ENCODE results near the gene DNAL4. TPM values are rescaled to one million over a fixed set of nuclear protein-coding genes. Genes with fewer than 3 reads are reported as not detected.
A peak's percentile ranks its signal among the peaks of the same experiment; 100 is the strongest.

DNAL4 gene
- polyA plus RNA-seq, 4 donors, result 9.2 to 17.4 (median 12.8) TPM

DNA sequence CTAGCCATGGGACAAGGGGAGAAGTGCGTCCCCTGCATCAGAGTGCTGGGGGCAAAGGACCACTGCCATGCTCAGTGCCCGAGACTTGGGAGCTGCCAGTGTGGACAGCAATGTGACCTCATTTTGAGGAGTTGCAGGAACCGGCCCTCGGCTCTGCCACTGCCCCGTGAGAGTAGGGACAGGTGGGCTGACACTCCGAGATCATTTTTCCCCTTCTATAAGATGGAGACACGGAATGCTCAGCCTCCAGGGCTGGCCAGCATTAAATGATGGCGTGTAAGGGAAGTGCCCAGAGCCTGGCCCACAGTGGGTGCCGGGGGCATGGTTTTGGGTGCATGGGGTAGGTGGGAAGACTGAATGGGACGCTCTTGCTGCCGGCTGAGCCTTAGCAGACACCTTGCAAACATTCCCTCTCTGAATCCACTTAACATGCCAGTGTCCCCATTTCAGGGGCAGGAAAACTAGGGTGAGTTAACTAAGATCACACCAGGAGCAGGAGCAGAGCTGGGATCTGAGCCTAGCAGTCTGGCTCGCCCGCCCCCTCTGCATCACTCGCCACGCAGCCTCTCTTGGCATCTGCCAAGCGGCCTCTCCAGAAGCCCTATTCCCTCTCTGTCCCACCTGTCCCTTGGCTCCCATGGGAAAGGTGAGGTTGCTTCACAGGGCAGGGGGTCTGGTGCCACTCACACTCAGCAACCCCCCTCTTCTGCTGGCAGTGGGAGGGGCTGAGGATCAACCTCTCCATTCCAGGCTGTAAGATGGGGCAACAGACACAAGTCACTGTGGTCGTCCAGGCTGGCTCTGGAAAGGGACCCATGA is 36.3 kb upstream of the DNAL4 start:
- no peak for FAIRE-seq
- 82 to 87% (median 83%) methylated on average over 17 of the region's 17 CpGs for WGBS, 3 donors

DNA sequence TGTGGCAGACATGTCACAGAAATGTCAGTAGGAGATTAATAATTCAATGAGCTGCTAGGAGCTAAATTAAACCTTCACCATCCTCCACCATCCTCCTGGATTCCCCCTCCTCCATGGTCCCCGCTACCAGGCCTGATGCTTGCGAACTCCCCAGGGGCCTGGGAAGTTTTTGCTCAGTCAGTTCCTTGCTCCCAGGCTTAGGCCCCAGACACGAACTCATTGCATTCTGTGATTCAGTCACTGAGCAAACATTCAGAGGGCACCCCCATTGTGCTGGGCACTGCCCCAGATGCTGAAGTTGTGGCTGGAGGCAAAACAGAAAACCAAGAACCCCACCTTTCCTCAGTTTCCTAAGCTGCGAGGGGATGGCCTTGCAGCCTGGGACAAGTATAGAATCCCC is 35.5 kb upstream of the DNAL4 start:
- no peaks in the 10 kb centered on the region for H3K4me1 ChIP-seq (ENCODE audit: control insufficient read depth in 3 of 3, insufficient read depth in 2 of 3, low read depth in 1 of 3, low read length in 2 of 3)
- FAIRE-seq, result no peak
- 75 to 82% (median 78%) methylated on average over 4 of the region's 4 CpGs for WGBS, 3 donors
- no peak for DNase-seq
- no peaks in the 10 kb centered on the region for H3K27me3 ChIP-seq (ENCODE audit: control insufficient read depth in 3 of 3, insufficient read depth in 3 of 3, low read length in 3 of 3)
- H3K9me3 ChIP-seq (ENCODE audit: control insufficient read depth in 2 of 2, insufficient read depth in 1 of 2, low read depth in 1 of 2, low read length in 1 of 2), result no peaks in the 10 kb centered on the region
- H3K4me3 ChIP-seq (ENCODE audit: low read depth in 1 of 3, low read length in 3 of 3), result no peak overlapping the region
- H3K36me3 ChIP-seq (ENCODE audit: control insufficient read depth in 3 of 3, insufficient read depth in 2 of 3, low read depth in 1 of 3, low read length in 3 of 3), result no peaks in the 10 kb centered on the region
- H3K27ac ChIP-seq (ENCODE audit: low read depth in 1 of 3, low read length in 2 of 3), result no peak overlapping the region

More for the DNA sequence above, 36.3 kb upstream of the DNAL4 start:
- no peaks in the 10 kb centered on the region for H3K4me1 ChIP-seq (ENCODE audit: control insufficient read depth in 3 of 3, insufficient read depth in 2 of 3, low read depth in 1 of 3, low read length in 2 of 3)
- H3K9me3 ChIP-seq (ENCODE audit: control insufficient read depth in 2 of 2, insufficient read depth in 1 of 2, low read depth in 1 of 2, low read length in 1 of 2), result no peaks in the 10 kb centered on the region
- H3K27me3 ChIP-seq (ENCODE audit: control insufficient read depth in 3 of 3, insufficient read depth in 3 of 3, low read length in 3 of 3), result no peaks in the 10 kb centered on the region
- H3K36me3 ChIP-seq (ENCODE audit: control insufficient read depth in 3 of 3, insufficient read depth in 2 of 3, low read depth in 1 of 3, low read length in 3 of 3), result no peaks in the 10 kb centered on the region
- H3K27ac ChIP-seq (ENCODE audit: low read depth in 1 of 3, low read length in 2 of 3), result no peak overlapping the region
- H3K4me3 ChIP-seq (ENCODE audit: low read depth in 1 of 3, low read length in 3 of 3), result no peak overlapping the region
- DNase-seq, result no peak

DNA sequence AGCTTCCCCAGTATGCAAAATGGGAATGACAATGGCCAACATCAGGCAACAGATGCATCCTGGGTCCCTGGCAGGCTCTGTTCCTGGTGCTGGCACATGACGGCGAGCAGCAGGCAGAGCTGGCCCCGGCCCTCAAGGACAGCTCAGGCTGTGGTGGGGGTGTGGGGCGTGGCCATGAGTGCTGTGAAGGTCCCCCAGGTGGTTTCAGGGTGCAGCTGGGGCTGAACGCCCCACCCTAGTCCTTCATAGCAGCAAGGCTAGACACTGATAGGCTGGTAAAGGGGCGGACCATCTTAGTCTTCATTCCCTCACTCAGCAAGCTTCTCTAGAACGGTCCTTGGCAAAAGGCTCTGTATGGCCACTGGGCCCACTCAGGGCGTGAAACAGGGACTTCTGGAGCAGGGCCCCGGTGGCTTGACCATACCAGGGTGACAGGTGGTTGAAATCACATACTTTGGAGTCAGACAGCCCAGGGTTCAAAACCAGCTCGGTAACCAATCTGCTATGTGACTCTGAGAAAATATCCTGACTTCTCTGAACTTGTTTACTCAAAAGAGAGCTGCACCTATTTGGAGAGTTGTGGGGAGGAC is 34.8 kb upstream of the DNAL4 start:
- Histone ChIP-seq H3K27ac (ENCODE audit: low read depth in 1 of 3, low read length in 2 of 3) (no peak overlapping the region), H3K36me3 (ENCODE audit: control insufficient read depth in 3 of 3, insufficient read depth in 2 of 3, low read depth in 1 of 3, low read length in 3 of 3) (no peaks in the 10 kb centered on the region), H3K4me3 (ENCODE audit: low read depth in 1 of 3, low read length in 3 of 3) (no peak overlapping the region), H3K9me3 (ENCODE audit: control insufficient read depth in 2 of 2, insufficient read depth in 1 of 2, low read depth in 1 of 2, low read length in 1 of 2) (no peaks in the 10 kb centered on the region), H3K4me1 (ENCODE audit: control insufficient read depth in 3 of 3, insufficient read depth in 2 of 3, low read depth in 1 of 3, low read length in 2 of 3) (no peaks in the 10 kb centered on the region), H3K27me3 (ENCODE audit: control insufficient read depth in 3 of 3, insufficient read depth in 3 of 3, low read length in 3 of 3) (no peaks in the 10 kb centered on the region)
- DNase-seq (no peak), FAIRE-seq (no peak)
- WGBS, 3 donors, result 74 to 82% (median 75%) methylated on average over 10 of the region's 10 CpGs

DNA sequence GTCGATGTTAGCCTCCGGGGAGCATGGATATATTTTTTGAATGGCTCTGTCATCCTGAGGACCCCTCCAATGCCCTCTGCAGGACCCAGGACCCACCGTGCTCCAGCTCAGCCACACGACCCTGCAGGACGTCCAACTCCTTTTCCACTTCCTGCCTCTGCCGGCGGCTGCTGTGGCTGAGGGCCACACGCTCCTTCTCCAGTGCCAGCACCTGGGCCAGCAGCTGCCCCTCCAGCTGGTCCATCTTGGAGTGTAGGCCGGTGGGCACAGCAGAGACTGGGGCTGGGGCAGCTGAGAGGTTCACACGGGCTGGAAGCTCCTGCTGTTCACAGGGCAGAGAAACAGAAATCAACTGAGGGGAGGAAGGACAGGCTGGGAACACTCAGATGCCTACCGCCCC is 34.2 kb upstream of the DNAL4 start:
- Histone ChIP-seq H3K9me3 (ENCODE audit: control insufficient read depth in 2 of 2, insufficient read depth in 1 of 2, low read depth in 1 of 2, low read length in 1 of 2) (no peaks in the 10 kb centered on the region), H3K27me3 (ENCODE audit: control insufficient read depth in 3 of 3, insufficient read depth in 3 of 3, low read length in 3 of 3) (no peaks in the 10 kb centered on the region), H3K36me3 (ENCODE audit: control insufficient read depth in 3 of 3, insufficient read depth in 2 of 3, low read depth in 1 of 3, low read length in 3 of 3) (no peaks in the 10 kb centered on the region), H3K4me1 (ENCODE audit: control insufficient read depth in 3 of 3, insufficient read depth in 2 of 3, low read depth in 1 of 3, low read length in 2 of 3) (no peaks in the 10 kb centered on the region), H3K4me3 (ENCODE audit: low read depth in 1 of 3, low read length in 3 of 3) (no peak overlapping the region), H3K27ac (ENCODE audit: low read depth in 1 of 3, low read length in 2 of 3) (no peak overlapping the region)
- FAIRE-seq, result no peak
- 67 to 68% (median 68%) methylated on average over 11 of the region's 11 CpGs for WGBS, 3 donors
- DNase-seq, result no peak

DNA sequence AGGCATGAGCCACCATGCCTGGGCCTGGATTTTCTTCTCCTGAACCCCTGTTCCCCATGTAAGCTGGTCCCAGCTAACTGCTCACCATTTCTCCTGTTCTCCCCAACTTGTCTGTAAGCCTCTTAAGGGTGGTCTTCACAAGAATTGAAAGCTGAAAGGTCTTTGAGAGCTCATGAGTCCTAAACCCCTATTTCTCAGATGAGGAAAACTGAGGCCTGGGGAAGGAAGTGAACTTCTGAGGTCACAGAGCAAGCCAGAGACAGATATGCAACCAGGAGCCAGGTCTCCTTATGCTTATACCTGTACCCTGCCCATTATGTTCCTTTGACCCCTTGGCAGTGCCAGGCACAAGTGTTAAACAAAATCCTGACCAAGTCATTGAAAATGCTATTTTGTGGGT is 33.6 kb upstream of the DNAL4 start:
- no peaks in the 10 kb centered on the region for H3K27me3 ChIP-seq (ENCODE audit: control insufficient read depth in 3 of 3, insufficient read depth in 3 of 3, low read length in 3 of 3)
- H3K27ac ChIP-seq (ENCODE audit: low read depth in 1 of 3, low read length in 2 of 3), result no peak overlapping the region
- H3K4me1 ChIP-seq (ENCODE audit: control insufficient read depth in 3 of 3, insufficient read depth in 2 of 3, low read depth in 1 of 3, low read length in 2 of 3), result no peaks in the 10 kb centered on the region
- FAIRE-seq, result no peak
- no peak for DNase-seq
- H3K36me3 ChIP-seq (ENCODE audit: control insufficient read depth in 3 of 3, insufficient read depth in 2 of 3, low read depth in 1 of 3, low read length in 3 of 3), result peaks cover 0 to 3% (median 0%) of the 10 kb centered on the region in 3 donors
- no peak overlapping the region for H3K4me3 ChIP-seq (ENCODE audit: low read depth in 1 of 3, low read length in 3 of 3)
- H3K9me3 ChIP-seq (ENCODE audit: control insufficient read depth in 2 of 2, insufficient read depth in 1 of 2, low read depth in 1 of 2, low read length in 1 of 2), result no peaks in the 10 kb centered on the region

DNA sequence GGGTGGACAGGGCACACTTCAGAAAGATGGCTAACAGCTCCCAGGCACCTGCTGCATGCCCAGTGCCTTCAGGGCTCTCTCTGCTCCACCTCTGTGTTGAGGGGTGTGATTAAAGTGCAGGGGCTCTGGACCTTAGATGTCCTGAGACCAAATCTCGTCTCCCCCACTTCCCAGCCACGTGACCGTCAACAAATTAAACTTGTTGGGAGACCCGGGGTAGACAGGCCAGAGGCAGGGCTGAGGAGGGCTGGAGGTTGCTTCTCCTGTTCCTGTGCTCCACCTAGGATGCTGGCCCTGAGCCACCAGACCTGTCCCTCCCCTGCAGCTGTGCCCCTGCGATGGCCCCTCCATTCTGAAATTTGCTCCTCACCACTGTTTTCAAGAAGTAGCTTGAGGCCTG is 32.9 kb upstream of the DNAL4 start:
- DNase-seq, result no peak

DNA sequence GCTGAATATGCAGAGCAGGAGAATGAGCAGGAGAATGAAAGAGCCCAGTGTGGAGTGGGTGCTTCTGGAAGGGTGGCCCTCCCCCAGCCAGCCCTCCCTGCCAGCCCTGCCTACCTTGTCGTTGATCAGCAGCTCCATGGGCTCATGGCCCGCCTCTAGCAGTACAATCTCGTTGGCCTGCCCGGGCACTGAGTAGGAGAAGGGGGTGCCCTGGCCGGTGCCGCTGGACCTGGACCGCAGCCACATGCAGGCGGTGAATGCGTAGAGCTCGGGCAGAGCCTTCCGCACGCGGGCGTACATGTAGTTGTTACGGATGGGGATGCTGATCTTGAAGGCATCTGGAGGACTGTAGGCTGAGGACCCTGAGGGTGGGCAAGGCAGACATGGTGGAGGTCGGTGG is 32.4 kb upstream of the DNAL4 start:
- no peak for FAIRE-seq

More for the DNA sequence above, 32.9 kb upstream of the DNAL4 start:
- H3K27me3 ChIP-seq (ENCODE audit: control insufficient read depth in 3 of 3, insufficient read depth in 3 of 3, low read length in 3 of 3), result no peaks in the 10 kb centered on the region
- no peak for FAIRE-seq
- no peak overlapping the region for H3K27ac ChIP-seq (ENCODE audit: low read depth in 1 of 3, low read length in 2 of 3)
- no peak overlapping the region for H3K4me3 ChIP-seq (ENCODE audit: low read depth in 1 of 3, low read length in 3 of 3)
- H3K4me1 ChIP-seq (ENCODE audit: control insufficient read depth in 3 of 3, insufficient read depth in 2 of 3, low read depth in 1 of 3, low read length in 2 of 3), result no peaks in the 10 kb centered on the region
- H3K36me3 ChIP-seq (ENCODE audit: control insufficient read depth in 3 of 3, insufficient read depth in 2 of 3, low read depth in 1 of 3, low read length in 3 of 3), result peaks cover 0 to 3% (median 0%) of the 10 kb centered on the region in 3 donors
- 50 to 74% (median 64%) methylated on average over 5 of the region's 5 CpGs for WGBS, 3 donors
- no peaks in the 10 kb centered on the region for H3K9me3 ChIP-seq (ENCODE audit: control insufficient read depth in 2 of 2, insufficient read depth in 1 of 2, low read depth in 1 of 2, low read length in 1 of 2)

DNA sequence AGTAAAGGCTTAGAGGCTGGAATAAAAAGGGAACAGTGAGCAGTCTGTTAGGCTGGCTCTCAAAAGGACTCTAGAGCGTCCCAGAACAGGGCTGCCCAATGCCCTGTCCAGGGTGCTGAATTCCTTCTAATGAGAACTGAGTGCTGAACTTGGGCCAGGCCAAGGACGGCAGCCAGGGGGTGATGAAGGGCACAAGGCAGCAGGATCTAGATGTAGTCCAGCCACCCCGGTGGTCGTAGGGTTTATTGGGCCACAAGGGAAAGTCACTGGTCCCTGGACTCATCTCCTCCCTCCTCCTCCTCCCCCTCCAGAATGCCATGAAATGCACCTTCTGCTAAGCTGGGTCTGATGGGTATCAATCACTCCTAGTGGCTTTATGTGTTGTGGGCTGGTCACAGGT is 30.6 kb upstream of the DNAL4 start:
- no peaks in the 10 kb centered on the region for H3K4me1 ChIP-seq (ENCODE audit: control insufficient read depth in 3 of 3, insufficient read depth in 2 of 3, low read depth in 1 of 3, low read length in 2 of 3)
- no peak overlapping the region for H3K27ac ChIP-seq (ENCODE audit: low read depth in 1 of 3, low read length in 2 of 3)
- peak; percentile 43 to 84 for DNase-seq
- H3K4me3 ChIP-seq (ENCODE audit: low read depth in 1 of 3, low read length in 3 of 3), result no peak overlapping the region
- H3K27me3 ChIP-seq (ENCODE audit: control insufficient read depth in 3 of 3, insufficient read depth in 3 of 3, low read length in 3 of 3), result no peaks in the 10 kb centered on the region
- no peak for FAIRE-seq
- 7 to 8% (median 8%) methylated on average over 4 of the region's 4 CpGs for WGBS, 3 donors
- H3K36me3 ChIP-seq (ENCODE audit: control insufficient read depth in 3 of 3, insufficient read depth in 2 of 3, low read depth in 1 of 3, low read length in 3 of 3), result peaks cover 0 to 3% (median 0%) of the 10 kb centered on the region in 3 donors
- no peaks in the 10 kb centered on the region for H3K9me3 ChIP-seq (ENCODE audit: control insufficient read depth in 2 of 2, insufficient read depth in 1 of 2, low read depth in 1 of 2, low read length in 1 of 2)

More for the DNA sequence above, 32.4 kb upstream of the DNAL4 start:
- no peak for DNase-seq
- WGBS, 3 donors, result 85 to 87% (median 86%) methylated on average over 16 of the region's 16 CpGs
- no peak overlapping the region for H3K27ac ChIP-seq (ENCODE audit: low read depth in 1 of 3, low read length in 2 of 3)
- peaks cover 0 to 3% (median 0%) of the 10 kb centered on the region in 3 donors for H3K36me3 ChIP-seq (ENCODE audit: control insufficient read depth in 3 of 3, insufficient read depth in 2 of 3, low read depth in 1 of 3, low read length in 3 of 3)
- no peaks in the 10 kb centered on the region for H3K27me3 ChIP-seq (ENCODE audit: control insufficient read depth in 3 of 3, insufficient read depth in 3 of 3, low read length in 3 of 3)
- H3K4me1 ChIP-seq (ENCODE audit: control insufficient read depth in 3 of 3, insufficient read depth in 2 of 3, low read depth in 1 of 3, low read length in 2 of 3), result no peaks in the 10 kb centered on the region
- H3K4me3 ChIP-seq (ENCODE audit: low read depth in 1 of 3, low read length in 3 of 3), result no peak overlapping the region
- H3K9me3 ChIP-seq (ENCODE audit: control insufficient read depth in 2 of 2, insufficient read depth in 1 of 2, low read depth in 1 of 2, low read length in 1 of 2), result no peaks in the 10 kb centered on the region

Measured in small intestine (tissue), 7 donors.